CD4-positive, CD25-positive, alpha-beta regulatory T cell (primary cell): ENCODE data around the gene TALDO1. TPM values are rescaled to one million over a fixed set of nuclear protein-coding genes. Genes with fewer than 3 reads are reported as not detected.
A peak's percentile ranks its signal among the peaks of the same experiment; 100 is the strongest.

ENCODE experiments used
- ATAC-seq, 2 donors: fragments of 150-1000 bp; cut with Tn5 transposase; one replicate each; pipeline ENCODE4 v1.10.0; 2021; ENCODE audit warnings: low read depth in 2 of 2, moderate number of reproducible peaks in 2 of 2, moderate library complexity in 1 of 2
- DNase-seq, 3 donors: peaks; one replicate each; pipeline versions ENCODE4 v3.0.0 to v3.0.0-alpha.2; 2012 to 2022; ENCODE audit warnings: mixed read lengths in 1 of 3
- H3K27ac ChIP-seq: one replicate; pipeline ENCODE4 v1.7.0; 2013; ENCODE audit warnings: mild to moderate bottlenecking, low read length; ENCODE audit not compliant: insufficient read depth, poor library complexity, severe bottlenecking
- H3K27me3 ChIP-seq: one replicate; pipeline ENCODE4 v1.7.0; 2013; ENCODE audit warnings: low read length; ENCODE audit not compliant: control insufficient read depth, insufficient read depth
- H3K36me3 ChIP-seq: one replicate; pipeline ENCODE4 v1.7.0; 2013; ENCODE audit warnings: mild to moderate bottlenecking, low read length, moderate library complexity; ENCODE audit not compliant: control insufficient read depth, insufficient read depth
- H3K4me1 ChIP-seq: 2 replicates; pipeline ENCODE4 v1.7.0; 2013; ENCODE audit warnings: mild to moderate bottlenecking, low read length; ENCODE audit not compliant: insufficient read depth, control insufficient read depth, poor library complexity, severe bottlenecking
- H3K4me3 ChIP-seq: one replicate; pipeline ENCODE4 v1.7.0; 2013; ENCODE audit warnings: low read depth, mild to moderate bottlenecking, low read length, moderate library complexity
- H3K9me3 ChIP-seq, 2 experiments: 1 replicate in 1 of 2; 2 replicates in 1 of 2; pipeline ENCODE4 v1.7.0; 2013; ENCODE audit warnings: low read length in 2 of 2, mild to moderate bottlenecking in 1 of 2, moderate library complexity in 1 of 2; ENCODE audit not compliant: control insufficient read depth in 2 of 2
- H3K27ac Mint-ChIP-seq, 3 donors: one replicate each; pipeline ENCODE4 v1.8.0; 2020 to 2022; ENCODE audit warnings: mild to moderate bottlenecking in 3 of 3, mixed read lengths in 3 of 3, moderate library complexity in 2 of 3
- H3K27me3 Mint-ChIP-seq: one replicate; pipeline ENCODE4 v1.8.0; 2022; ENCODE audit warnings: mild to moderate bottlenecking, mixed read lengths
- H3K36me3 Mint-ChIP-seq: one replicate; pipeline ENCODE4 v1.8.0; 2020; ENCODE audit warnings: mixed read lengths
- H3K4me1 Mint-ChIP-seq, 4 donors: one replicate each; pipeline ENCODE4 v1.8.0; 2020 to 2022; ENCODE audit warnings: mixed read lengths in 4 of 4, mild to moderate bottlenecking in 1 of 4
- H3K4me3 Mint-ChIP-seq, 4 donors: one replicate each; pipeline ENCODE4 v1.8.0; 2020 to 2022; ENCODE audit warnings: mild to moderate bottlenecking in 4 of 4, mixed read lengths in 4 of 4, moderate library complexity in 3 of 4
- H3K9me3 Mint-ChIP-seq, 7 donors: one replicate each; pipeline ENCODE4 v1.8.0; 2020 to 2022; ENCODE audit warnings: mixed read lengths in 7 of 7, mild to moderate bottlenecking in 3 of 7, moderate library complexity in 2 of 7
- polyA plus RNA-seq, 4 donors: library from polyadenylated mRNA; unstranded; fragments of 300-500 nt; fragmentation: Illumina TruSeq; gene quantifications; one replicate each; pipeline ENCODE4 v1.2.3, GENCODE V29; 2021
- total RNA-seq: library from RNA; stranded (reverse); gene quantifications from one replicate; pipeline ENCODE4 v1.2.3, GENCODE V29; 2022

The TALDO1 gene
- total and polyA plus RNA-seq, 5 donors from 2014 or later, result 68.3 to 274 (median 228) TPM

GRCh38 chr11:789943-790342, 42.7 kb downstream of the TALDO1 start, which contains the start of gene CEND1:
CEND1 (minus strand) TSS chr11:790090; CDS start chr11:788576, 1,514 bp downstream.
- Mint-ChIP-seq H3K4me1 (peaks cover 0 to 22% (median 3%) of the 10 kb centered on the region in 4 donors), H3K4me3 (peak within 1 kb of the TSS in 1 of 4 donors; percentile 68)

GRCh38 chr11:790721-791564, 43.7 kb downstream of the TALDO1 start:
- Histone ChIP-seq H3K27ac (no peak overlapping the region), H3K36me3 (peaks cover 8% of the 10 kb centered on the region), H3K4me1 (peaks cover 30% of the 10 kb centered on the region), H3K9me3 (no peaks in the 10 kb centered on the region), H3K27me3 (no peaks in the 10 kb centered on the region), H3K4me3 (no peak overlapping the region)
- H3K27ac Mint-ChIP-seq, result no peak overlapping the region
- ATAC-seq (no peak), DNase-seq (no peak)
- no peaks in the 10 kb centered on the region for H3K9me3 Mint-ChIP-seq
- H3K4me1 Mint-ChIP-seq, result peaks cover 0 to 19% (median 2%) of the 10 kb centered on the region in 4 donors
- H3K4me3 Mint-ChIP-seq, result no peak overlapping the region
- no peaks in the 10 kb centered on the region for H3K27me3 Mint-ChIP-seq
- no peaks in the 10 kb centered on the region for H3K36me3 Mint-ChIP-seq

More at GRCh38 chr11:789943-790342, 42.7 kb downstream of the TALDO1 start, which contains the start of gene CEND1:
- no peaks in the 10 kb centered on the region for H3K9me3 Mint-ChIP-seq
- ATAC-seq, result no peak
- no peak within 1 kb of the TSS for H3K27ac ChIP-seq
- peaks cover 21% of the 10 kb centered on the region for H3K4me1 ChIP-seq
- H3K27ac Mint-ChIP-seq, result no peak within 1 kb of the TSS
- no peaks in the 10 kb centered on the region for H3K36me3 Mint-ChIP-seq
- no peaks in the 10 kb centered on the region for H3K27me3 ChIP-seq
- no peaks in the 10 kb centered on the region for H3K27me3 Mint-ChIP-seq
- peaks cover 8% of the 10 kb centered on the region for H3K36me3 ChIP-seq
- H3K9me3 ChIP-seq, result no peaks in the 10 kb centered on the region
- H3K4me3 ChIP-seq, result no peak within 1 kb of the TSS
- DNase-seq, result peak in 1 of 3 donors; percentile 51

- Mint-ChIP-seq H3K27me3 (no peaks in the 10 kb centered on the region), H3K4me1 (peaks cover 0 to 25% (median 0%) of the 10 kb centered on the region in 4 donors), H3K27ac (no peak overlapping the region), H3K9me3 (no peaks in the 10 kb centered on the region), H3K4me3 (no peak overlapping the region), H3K36me3 (no peaks in the 10 kb centered on the region)
- no peak overlapping the region for H3K27ac ChIP-seq
- no peaks in the 10 kb centered on the region for H3K9me3 ChIP-seq
- peaks cover 8% of the 10 kb centered on the region for H3K36me3 ChIP-seq
- ATAC-seq, result no peak
- no peak overlapping the region for H3K4me3 ChIP-seq
- DNase-seq, result no peak
- H3K4me1 ChIP-seq, result peaks cover 38% of the 10 kb centered on the region
- H3K27me3 ChIP-seq, result no peaks in the 10 kb centered on the region
These were observed 44.6 kb downstream of the TALDO1 start for GRCh38 chr11:791658-792534.

- no peak for ATAC-seq
- DNase-seq, result no peak
- H3K4me1 Mint-ChIP-seq, result peaks cover 0 to 30% (median 3%) of the 10 kb centered on the region in 4 donors
- Histone ChIP-seq H3K27me3 (no peaks in the 10 kb centered on the region), H3K4me3 (no peak overlapping the region), H3K27ac (no peak overlapping the region), H3K4me1 (peaks cover 44% of the 10 kb centered on the region), H3K9me3 (no peaks in the 10 kb centered on the region), H3K36me3 (peaks cover 8% of the 10 kb centered on the region)
- no peaks in the 10 kb centered on the region for H3K36me3 Mint-ChIP-seq
- H3K4me3 Mint-ChIP-seq, result no peak overlapping the region
- H3K27me3 Mint-ChIP-seq, result no peaks in the 10 kb centered on the region
- no peaks in the 10 kb centered on the region for H3K9me3 Mint-ChIP-seq
- no peak overlapping the region for H3K27ac Mint-ChIP-seq
These were observed 45.2 kb downstream of the TALDO1 start for GRCh38 chr11:792535-792821.

GRCh38 chr11:792873-793272, 45.6 kb downstream of the TALDO1 start:
- Histone ChIP-seq H3K9me3 (no peaks in the 10 kb centered on the region), H3K36me3 (peaks cover 8% of the 10 kb centered on the region), H3K4me1 (peaks cover 43% of the 10 kb centered on the region), H3K27me3 (no peaks in the 10 kb centered on the region), H3K4me3 (no peak overlapping the region), H3K27ac (no peak overlapping the region)
- no peaks in the 10 kb centered on the region for H3K36me3 Mint-ChIP-seq
- H3K4me1 Mint-ChIP-seq, result peaks cover 0 to 28% (median 3%) of the 10 kb centered on the region in 4 donors
- peak overlapping the region in 1 of 3 donors; percentile 43 for H3K27ac Mint-ChIP-seq
- no peak overlapping the region for H3K4me3 Mint-ChIP-seq
- H3K9me3 Mint-ChIP-seq, result no peaks in the 10 kb centered on the region
- ATAC-seq (no peak), DNase-seq (no peak)
- no peaks in the 10 kb centered on the region for H3K27me3 Mint-ChIP-seq

GRCh38 chr11:793556-793955, 46.3 kb downstream of the TALDO1 start:
- Histone ChIP-seq H3K27me3 (no peaks in the 10 kb centered on the region), H3K36me3 (peaks cover 8% of the 10 kb centered on the region), H3K4me3 (no peak overlapping the region), H3K4me1 (peaks cover 41% of the 10 kb centered on the region), H3K9me3 (no peaks in the 10 kb centered on the region), H3K27ac (no peak overlapping the region)
- H3K9me3 Mint-ChIP-seq, result no peaks in the 10 kb centered on the region
- H3K27ac Mint-ChIP-seq, result no peak overlapping the region
- no peaks in the 10 kb centered on the region for H3K27me3 Mint-ChIP-seq
- H3K4me3 Mint-ChIP-seq, result peak overlapping the region in 2 of 4 donors; percentile 9 to 56
- no peak for ATAC-seq
- DNase-seq, result no peak
- peaks cover 0 to 22% (median 3%) of the 10 kb centered on the region in 4 donors for H3K4me1 Mint-ChIP-seq
- H3K36me3 Mint-ChIP-seq, result no peaks in the 10 kb centered on the region

GRCh38 chr11:794013-794765, 46.9 kb downstream of the TALDO1 start:
- Histone ChIP-seq H3K27me3 (no peaks in the 10 kb centered on the region), H3K4me3 (no peak overlapping the region), H3K4me1 (peaks cover 44% of the 10 kb centered on the region), H3K36me3 (peaks cover 8% of the 10 kb centered on the region), H3K9me3 (no peaks in the 10 kb centered on the region), H3K27ac (no peak overlapping the region)
- H3K4me3 Mint-ChIP-seq, result peak overlapping the region; percentile 50 to 87 (median 57)
- H3K27me3 Mint-ChIP-seq, result no peaks in the 10 kb centered on the region
- peaks cover 0 to 19% (median 3%) of the 10 kb centered on the region in 4 donors for H3K4me1 Mint-ChIP-seq
- DNase-seq (no peak), ATAC-seq (no peak)
- H3K36me3 Mint-ChIP-seq, result no peaks in the 10 kb centered on the region
- no peak overlapping the region for H3K27ac Mint-ChIP-seq
- H3K9me3 Mint-ChIP-seq, result no peaks in the 10 kb centered on the region
